GM21381 (cell line): ENCODE data around the gene ADGRF4.
A peak's percentile ranks its signal among the peaks of the same experiment; 100 is the strongest.

ENCODE experiments used
- ATAC-seq: cut with Tn5 transposase; IDR thresholded peaks from one replicate; pipeline ENCODE4 v1.9.1; 2021; ENCODE audit warnings: mild to moderate bottlenecking, moderate library complexity; ENCODE audit not compliant: unreplicated experiment

The ADGRF4 gene

GRCh38 chr6:47680724-47681123 lies 17.7 kb upstream of the ADGRF4 start:
- ATAC-seq, result no peak

GRCh38 chr6:47681201-47681990 lies 17.0 kb upstream of the ADGRF4 start:
- no peak for ATAC-seq

GRCh38 chr6:47686411-47686810 lies 12.0 kb upstream of the ADGRF4 start:
- no peak for ATAC-seq

- no peak for ATAC-seq
Measured at GRCh38 chr6:47687432-47687831, 10.9 kb upstream of the ADGRF4 start.

GRCh38 chr6:47690214-47690613 lies 8.2 kb upstream of the ADGRF4 start:
- ATAC-seq, result no peak

- no peak for ATAC-seq
Measured at GRCh38 chr6:47690791-47691190, 7.6 kb upstream of the ADGRF4 start.

GRCh38 chr6:47697925-47698324 lies 455 bp upstream of the ADGRF4 start:
- ATAC-seq, result no peak

GRCh38 chr6:47700053-47700452 lies 1.7 kb downstream of the ADGRF4 start:
- ATAC-seq, result no peak

GRCh38 chr6:47700596-47700995 lies 2.2 kb downstream of the ADGRF4 start:
- no peak for ATAC-seq

- peak; percentile 93 for ATAC-seq
Measured at GRCh38 chr6:47701363-47701762, 3.0 kb downstream of the ADGRF4 start.

GRCh38 chr6:47709160-47709559 lies 10.8 kb downstream of the ADGRF4 start:
- ATAC-seq, result no peak

- ATAC-seq, result no peak
Measured at GRCh38 chr6:47710295-47710694, 11.9 kb downstream of the ADGRF4 start.

- no peak for ATAC-seq
Measured at GRCh38 chr6:47713200-47713599, 14.8 kb downstream of the ADGRF4 start.

GRCh38 chr6:47714802-47715201 lies 16.4 kb downstream of the ADGRF4 start:
- ATAC-seq, result no peak

GRCh38 chr6:47715782-47716181 lies 17.4 kb downstream of the ADGRF4 start:
- ATAC-seq, result no peak

GRCh38 chr6:47716207-47716606 lies 17.8 kb downstream of the ADGRF4 start:
- no peak for ATAC-seq

- no peak for ATAC-seq
Measured at GRCh38 chr6:47718571-47718970, 20.2 kb downstream of the ADGRF4 start.

GRCh38 chr6:47721189-47721588 lies 22.8 kb downstream of the ADGRF4 start:
- ATAC-seq, result no peak

- peak; percentile 86 for ATAC-seq
Measured at GRCh38 chr6:47722194-47722593, 23.8 kb downstream of the ADGRF4 start.

- ATAC-seq, result no peak
Measured at GRCh38 chr6:47724300-47724699, 25.9 kb downstream of the ADGRF4 start.

- no peak for ATAC-seq
Measured at GRCh38 chr6:47727391-47727790, 29.0 kb downstream of the ADGRF4 start.

GRCh38 chr6:47729019-47729418 lies 30.6 kb downstream of the ADGRF4 start:
- no peak for ATAC-seq

GRCh38 chr6:47729457-47729856 lies 31.1 kb downstream of the ADGRF4 start:
- no peak for ATAC-seq
